Muscle layer of duodenum (tissue), 2 donors: ENCODE data around the gene PODNL1.

Experiments
- H3K27ac ChIP-seq: one replicate; pipeline ENCODE4 v1.7.0; 2013; ENCODE audit warnings: mild to moderate bottlenecking, low read length
- H3K27me3 ChIP-seq: one replicate; pipeline ENCODE4 v1.7.0; 2013; ENCODE audit warnings: low read depth, mild to moderate bottlenecking, control low read depth, low read length
- H3K36me3 ChIP-seq, 2 donors: one replicate each; pipeline ENCODE4 v1.7.0; 2013; ENCODE audit warnings: low read length in 2 of 2, control low read depth in 1 of 2, mild to moderate bottlenecking in 1 of 2; ENCODE audit not compliant: insufficient read depth in 2 of 2, control insufficient read depth in 1 of 2
- H3K4me1 ChIP-seq, 2 donors: one replicate each; pipeline ENCODE4 v1.7.0; 2013; ENCODE audit warnings: low read length in 2 of 2, mild to moderate bottlenecking in 2 of 2, control low read depth in 1 of 2, moderate library complexity in 1 of 2; ENCODE audit not compliant: insufficient read depth in 2 of 2, control insufficient read depth in 1 of 2
- H3K4me3 ChIP-seq, 2 donors: one replicate each; pipeline ENCODE4 v1.7.0; 2013; ENCODE audit warnings: low read length in 2 of 2, low read depth in 1 of 2, mild to moderate bottlenecking in 1 of 2
- H3K9me3 ChIP-seq, 2 donors: one replicate each; pipeline ENCODE4 v1.7.0; 2013; ENCODE audit warnings: low read length in 2 of 2, control low read depth in 1 of 2, mild to moderate bottlenecking in 1 of 2; ENCODE audit not compliant: control insufficient read depth in 1 of 2
- donor health status: healthy.

Gene PODNL1

GRCh38 chr19:13883516-13884064, 54.6 kb downstream of the PODNL1 start:
- H3K27me3 ChIP-seq = no peaks in the 10 kb centered on the region
- H3K4me1 ChIP-seq = peaks cover 10 to 28% of the 10 kb centered on the region in 2 donors
- no peak overlapping the region for H3K27ac ChIP-seq

GRCh38 chr19:13882836-13883235, 55.4 kb downstream of the PODNL1 start:
- Histone ChIP-seq H3K9me3 (no peaks in the 10 kb centered on the region), H3K36me3 (no peaks in the 10 kb centered on the region), H3K4me3 (no peak overlapping the region), H3K27ac (no peak overlapping the region), H3K4me1 (peaks cover 10 to 28% of the 10 kb centered on the region in 2 donors), H3K27me3 (no peaks in the 10 kb centered on the region)

More at GRCh38 chr19:13883516-13884064, 54.6 kb downstream of the PODNL1 start:
- H3K9me3 ChIP-seq = no peaks in the 10 kb centered on the region
- no peaks in the 10 kb centered on the region for H3K36me3 ChIP-seq
- H3K4me3 ChIP-seq = no peak overlapping the region

GRCh38 chr19:13882419-13882795, 55.8 kb downstream of the PODNL1 start:
- Histone ChIP-seq H3K27me3 (no peaks in the 10 kb centered on the region), H3K27ac (no peak overlapping the region), H3K4me1 (peaks cover 9 to 28% of the 10 kb centered on the region in 2 donors), H3K4me3 (no peak overlapping the region), H3K9me3 (no peaks in the 10 kb centered on the region), H3K36me3 (no peaks in the 10 kb centered on the region)

- no peaks in the 10 kb centered on the region for H3K9me3 ChIP-seq
- no peaks in the 10 kb centered on the region for H3K36me3 ChIP-seq
- H3K27ac ChIP-seq = no peak overlapping the region
- peaks cover 7 to 28% of the 10 kb centered on the region in 2 donors for H3K4me1 ChIP-seq
- no peaks in the 10 kb centered on the region for H3K27me3 ChIP-seq
- no peak overlapping the region for H3K4me3 ChIP-seq
Measured at GRCh38 chr19:13881692-13882418, 56.4 kb downstream of the PODNL1 start.

GRCh38 chr19:13881251-13881691, 56.9 kb downstream of the PODNL1 start:
- no peak overlapping the region for H3K27ac ChIP-seq
- H3K27me3 ChIP-seq = no peaks in the 10 kb centered on the region
- H3K4me3 ChIP-seq = no peak overlapping the region
- H3K9me3 ChIP-seq = no peaks in the 10 kb centered on the region
- peaks cover 7 to 28% of the 10 kb centered on the region in 2 donors for H3K4me1 ChIP-seq
- no peaks in the 10 kb centered on the region for H3K36me3 ChIP-seq
